Heart right ventricle (tissue), 16 donors: ENCODE results near the gene KHDRBS2. TPM values are rescaled to one million over a fixed set of nuclear protein-coding genes. Genes with fewer than 3 reads are reported as not detected.
"Not testable (repeated sequence)": the region's sequence is repeated elsewhere in the genome, so short reads cannot be mapped to it uniquely, and the experiment has no call there.

Source experiments
- ATAC-seq, 8 donors: fragments of 200-7000 bp; cut with Tn5 transposase; one replicate each; pipeline ENCODE4 v1.9.1; 2020; ENCODE audit warnings: mild to moderate bottlenecking in 8 of 8, moderate library complexity in 8 of 8, moderate number of reproducible peaks in 1 of 8
- DNase-seq, 2 donors: peaks; one replicate each; pipeline ENCODE4 v3.0.0-alpha.2; 2020
- H3K27ac ChIP-seq, 10 donors: fragments of 200-600 bp; sonication (generic) in 2 of 10; one replicate each; pipeline versions ENCODE4 v1.5.0 to v1.8.0; 2020 to 2022; ENCODE audit warnings: mild to moderate bottlenecking in 3 of 10
- H3K27me3 ChIP-seq, 7 donors: fragments of 200-600 bp; one replicate each; pipeline ENCODE4 v1.8.0; 2021 to 2022; ENCODE audit warnings: mild to moderate bottlenecking in 2 of 7
- H3K36me3 ChIP-seq, 9 donors: fragments of 200-600 bp; sonication (generic) in 1 of 9; one replicate each; pipeline versions ENCODE4 v1.5.0 to v1.8.0; 2020 to 2022; ENCODE audit warnings: mild to moderate bottlenecking in 2 of 9
- H3K4me1 ChIP-seq, 9 donors: fragments of 200-600 bp; sonication (generic) in 1 of 9; one replicate each; pipeline versions ENCODE4 v1.5.0 to v1.8.0; 2020 to 2022; ENCODE audit warnings: mild to moderate bottlenecking in 4 of 9
- H3K4me3 ChIP-seq, 10 donors: fragments of 200-600 bp; sonication (generic) in 2 of 10; one replicate each; pipeline versions ENCODE4 v1.5.0 to v1.8.0; 2020 to 2022; ENCODE audit warnings: mild to moderate bottlenecking in 7 of 10, moderate library complexity in 2 of 10
- H3K9me3 ChIP-seq, 11 donors: fragments of 200-600 bp in 10 of 11; sonication (generic) in 2 of 11; one replicate each; pipeline versions ENCODE4 v1.5.0 to v1.8.0; 2013 to 2022; ENCODE audit warnings: mild to moderate bottlenecking in 2 of 11, control low read depth in 1 of 11, moderate library complexity in 1 of 11
- CTCF ChIP-seq, 9 donors: fragments of 200-600 bp; sonication (generic) in 2 of 9; IDR thresholded peaks; one replicate each; pipeline versions ENCODE4 v1.5.0 to v1.8.0; 2021 to 2022; ENCODE audit warnings: antibody characterized with exemption in 9 of 9, mild to moderate bottlenecking in 5 of 9, moderate library complexity in 1 of 9
- WGBS, 2 donors: extraction: QIAGEN DNeasy Blood & Tissue Kit; methylation state at CpG; one replicate each; pipeline ENCODE4 v1.1.7; 2013; ENCODE audit warnings: inconsistent platforms in 1 of 2; 5-methylcytosine and 5-hydroxymethylcytosine counted together
- intact Hi-C, 10 donors: fragments of 100-400 bp; cut with DNase I; formaldehyde crosslinking; loops; one replicate each; pipeline versions ENCODE4 v1.11.1 to v1.14.2; 2022
- polyA plus RNA-seq, 2 donors: library from polyadenylated mRNA; stranded (reverse); fragments of 200-250 nt; gene quantifications; one replicate each; pipeline ENCODE4 v1.2.3, GENCODE V29; 2013
- total RNA-seq, 10 donors: library from RNA; stranded (reverse); fragmentation: NEBNext Ultra II Directional in 3 of 10; extraction: Animal tissue kit (Norgen Biotek cat#: 25700) in 3 of 10; gene quantifications; one replicate each; pipeline versions ENCODE4 v1.2.1 to v1.2.4, GENCODE V29; 2021 to 2023
- donor health status: Arrhythmogenic right ventricular cardiomyopathy.
- donor health status: ischemic (EF 13 %, LVEDD 7.1; RV severe dilation, severe dysfunction).
- donor health status: healthy with polysubstance abuse.
- donor health status: DM: no; HTN: yes; CAD: no.
- donor health status: DM: no; HTN: no; CAD: no.
- donor health status: ischemic (EF 25% LVEDD 6.9; RV normal size, moderate dysfunction).
- donor health status: ischemic (EF 25% LVEDD 5.7; RV mildly dilated, moderate dysfunction).
- donor health status: healthy.
- donor health status: DM: yes; HTN: yes; CAD: no.
- donor health status: Ischemic cardiomyopathy.
- donor health status: ischemic (EF 35%, LVEDD 5.7; RV mildly dilated, moderate dysfunction).
- donor health status: nonischemic (EF 11% LVEDD 7.7; RV severe dilation, severe dysfunction).
- donor health status: DM: yes; HTN: yes; CAD: no.
- donor health status: PGD.
- donor health status: ischemic (EF 29% LVEDD 5.4; RV normal size, mild dysfunction).
- donor health status: nonischemic (EF 23%, LVEDD 6.1; RV moderate dilation, normal function).

KHDRBS2 gene
- total and polyA plus RNA-seq, 12 donors, result 0.09 to 0.15 (median 0.14) TPM; not detected in 9

DNA sequence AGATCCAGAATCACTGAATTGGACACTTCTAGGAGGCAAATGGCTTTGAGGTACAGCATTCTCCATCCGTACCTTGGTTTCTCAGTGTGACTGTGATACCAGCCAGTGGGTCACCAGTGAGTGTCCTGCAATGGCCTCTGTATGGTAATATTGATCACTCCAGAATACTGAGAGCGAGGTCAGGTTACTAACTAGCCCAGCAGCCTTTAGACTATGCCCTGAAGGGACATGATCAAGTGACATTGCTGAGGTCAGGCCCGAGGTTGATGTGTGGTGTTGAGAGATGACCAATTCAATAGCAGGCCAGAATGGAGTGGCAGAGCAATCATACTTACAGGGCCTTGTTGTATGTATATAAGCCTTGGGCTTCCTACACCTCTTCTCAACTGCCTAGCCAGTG, 476.0 kb downstream of the KHDRBS2 start:
- Histone ChIP-seq H3K27me3 (no peaks in the 10 kb centered on the region), H3K27ac (no peak overlapping the region), H3K36me3 (no peaks in the 10 kb centered on the region), H3K9me3 (peaks cover 0 to 8% (median 0%) of the 10 kb centered on the region in 11 donors), H3K4me1 (no peaks in the 10 kb centered on the region), H3K4me3 (no peak overlapping the region)
- 62 to 76% methylated on average over 3 of the region's 3 CpGs for WGBS, 2 donors
- DNase-seq (no peak), ATAC-seq (no peak)
- no peak for TF ChIP-seq CTCF (IDR thresholded peaks at IDR 0.05)
- intact Hi-C loops, result no loop called here

DNA sequence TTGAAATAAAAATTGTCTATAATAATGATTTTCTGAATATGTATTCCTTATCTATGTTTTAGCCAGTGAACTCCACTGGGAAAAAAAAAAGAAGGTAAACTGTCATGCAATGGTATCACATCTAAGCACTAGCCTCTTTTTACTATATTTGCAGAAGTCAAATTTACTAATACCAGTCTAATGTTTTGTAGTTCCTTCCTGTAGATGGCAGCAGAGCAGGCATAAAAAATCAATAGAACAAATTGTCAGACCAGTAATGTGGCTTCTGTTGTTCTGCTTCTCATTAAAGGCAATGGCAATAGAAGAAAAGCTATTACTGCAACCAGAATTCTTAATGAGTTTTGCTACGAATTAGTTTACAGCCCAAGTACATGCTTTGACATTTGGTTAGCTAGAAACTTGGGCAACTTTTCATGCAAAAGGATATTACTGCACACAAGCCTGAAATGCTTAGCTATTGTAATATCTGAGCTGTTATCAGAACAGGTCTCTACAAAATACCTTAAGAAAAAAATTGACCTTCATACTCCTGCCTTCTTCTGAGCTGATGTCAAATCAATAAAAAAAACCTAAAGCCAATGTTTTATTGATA, 476.9 kb downstream of the KHDRBS2 start:
- no peaks in the 10 kb centered on the region for H3K27me3 ChIP-seq
- intact Hi-C loops, result no loop called here
- ATAC-seq (no peak), DNase-seq (no peak)
- 11 to 31% methylated on average over 1 of the region's 1 CpG for WGBS, 2 donors
- H3K4me1 ChIP-seq, result no peaks in the 10 kb centered on the region
- no peak overlapping the region for H3K4me3 ChIP-seq
- no peak overlapping the region for H3K27ac ChIP-seq
- no peaks in the 10 kb centered on the region for H3K36me3 ChIP-seq
- TF ChIP-seq CTCF (IDR thresholded peaks at IDR 0.05), result peak in 7 of 9 donors; percentile 28 to 53 (median 38)
- peaks cover 0 to 17% (median 5%) of the 10 kb centered on the region in 11 donors for H3K9me3 ChIP-seq

GRCh38 chr6:61787998-61788397, 498.0 kb downstream of the KHDRBS2 start:
- DNase-seq (no peak), ATAC-seq (no peak)
- no peak overlapping the region for H3K4me3 ChIP-seq
- H3K9me3 ChIP-seq, result no peaks in the 10 kb centered on the region
- WGBS, 2 donors, result 86 to 88% methylated on average over 1 of the region's 1 CpG
- intact Hi-C loops, result no loop called here
- no peak for TF ChIP-seq CTCF (IDR thresholded peaks at IDR 0.05)
- H3K36me3 ChIP-seq, result no peaks in the 10 kb centered on the region
- no peaks in the 10 kb centered on the region for H3K27me3 ChIP-seq
- H3K4me1 ChIP-seq, result no peaks in the 10 kb centered on the region
- H3K27ac ChIP-seq, result no peak overlapping the region

DNA sequence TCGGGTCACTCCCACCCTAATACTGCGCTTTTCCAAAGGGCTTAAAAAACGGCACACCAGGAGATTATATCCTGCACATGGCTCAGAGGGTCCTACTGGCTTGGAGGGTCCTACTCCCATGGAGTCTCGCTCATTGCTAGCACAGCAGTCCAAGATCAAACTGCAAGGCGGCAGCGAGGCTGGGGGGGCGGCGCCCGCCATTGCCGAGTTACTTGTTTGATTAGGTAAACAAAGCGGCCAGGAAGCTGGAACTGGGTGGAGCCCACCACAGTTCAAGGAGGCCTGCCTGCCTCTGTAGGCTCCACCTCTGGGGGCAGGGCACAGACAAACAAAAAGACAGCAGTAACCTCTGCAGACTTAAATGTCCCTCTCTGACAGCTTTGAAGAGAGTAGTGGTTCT, 516.6 kb downstream of the KHDRBS2 start:
- H3K9me3 ChIP-seq, result peaks cover 0 to 50% (median 0%) of the 10 kb centered on the region in 11 donors
- DNase-seq, intact Hi-C loops, H3K4me3 ChIP-seq, H3K27ac ChIP-seq, H3K27me3 ChIP-seq, H3K36me3 ChIP-seq, ATAC-seq, H3K4me1 ChIP-seq: not testable (repeated sequence)
- WGBS, 2 donors, result 89 to 91% methylated on average over 11 of the region's 11 CpGs

DNA sequence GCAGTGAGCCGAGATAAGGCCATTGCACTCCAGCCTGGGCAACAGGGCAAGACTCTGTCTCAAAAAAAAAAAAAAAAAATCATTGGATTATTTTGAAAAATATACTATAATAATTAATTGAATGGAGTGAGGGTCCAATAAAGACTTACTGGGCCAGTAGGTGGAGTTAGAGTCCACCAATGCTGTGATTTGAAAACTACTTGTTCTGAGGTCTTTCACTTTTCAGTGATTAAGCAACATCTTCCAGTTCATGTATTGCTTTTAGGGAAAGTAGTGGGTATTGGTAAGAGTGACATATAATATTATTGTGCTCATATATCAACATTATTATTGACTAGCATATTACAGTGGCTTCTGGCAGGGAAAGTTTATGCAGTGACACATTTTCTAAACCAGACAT, 530.3 kb downstream of the KHDRBS2 start:
- TF ChIP-seq CTCF (IDR thresholded peaks at IDR 0.05), result no peak
- DNase-seq (no peak), ATAC-seq (no peak)
- WGBS, 2 donors, result 85 to 89% methylated on average over 1 of the region's 1 CpG
- H3K27ac ChIP-seq, result no peak overlapping the region
- no peaks in the 10 kb centered on the region for H3K27me3 ChIP-seq
- no peaks in the 10 kb centered on the region for H3K4me1 ChIP-seq
- peaks cover 0 to 29% (median 0%) of the 10 kb centered on the region in 11 donors for H3K9me3 ChIP-seq
- intact Hi-C loops, result no loop called here
- H3K4me3 ChIP-seq, result no peak overlapping the region
- H3K36me3 ChIP-seq, result no peaks in the 10 kb centered on the region
